SH-SY5Y (cell line): Measurements from ENCODE around the gene ACOT7.

Experiments
- GATA2 ChIP-seq: IDR thresholded peaks from 2 replicates; pipeline ENCODE4 v1.6.1; 2011; ENCODE audit warnings: mild to moderate bottlenecking, low read depth, low read length
- GATA3 ChIP-seq: IDR thresholded peaks from 2 replicates; pipeline ENCODE4 v1.6.1; 2011; ENCODE audit warnings: low read depth, mild to moderate bottlenecking, low read length, moderate library complexity

GRCh38 chr1:6271006-6271405 is 122.6 kb downstream of the ACOT7 start:
- no peak for TF ChIP-seq GATA2
- no peak for TF ChIP-seq GATA3
